Measurements from ENCODE around the gene DGKD. TPM values are rescaled to one million over a fixed set of nuclear protein-coding genes. Genes with fewer than 3 reads are reported as not detected.

Gene DGKD
- total and polyA plus RNA-seq, 2 donors (not counting 1 experiment from before 2014, with no cell fraction given) = 6.0 to 9.9 TPM

DNA sequence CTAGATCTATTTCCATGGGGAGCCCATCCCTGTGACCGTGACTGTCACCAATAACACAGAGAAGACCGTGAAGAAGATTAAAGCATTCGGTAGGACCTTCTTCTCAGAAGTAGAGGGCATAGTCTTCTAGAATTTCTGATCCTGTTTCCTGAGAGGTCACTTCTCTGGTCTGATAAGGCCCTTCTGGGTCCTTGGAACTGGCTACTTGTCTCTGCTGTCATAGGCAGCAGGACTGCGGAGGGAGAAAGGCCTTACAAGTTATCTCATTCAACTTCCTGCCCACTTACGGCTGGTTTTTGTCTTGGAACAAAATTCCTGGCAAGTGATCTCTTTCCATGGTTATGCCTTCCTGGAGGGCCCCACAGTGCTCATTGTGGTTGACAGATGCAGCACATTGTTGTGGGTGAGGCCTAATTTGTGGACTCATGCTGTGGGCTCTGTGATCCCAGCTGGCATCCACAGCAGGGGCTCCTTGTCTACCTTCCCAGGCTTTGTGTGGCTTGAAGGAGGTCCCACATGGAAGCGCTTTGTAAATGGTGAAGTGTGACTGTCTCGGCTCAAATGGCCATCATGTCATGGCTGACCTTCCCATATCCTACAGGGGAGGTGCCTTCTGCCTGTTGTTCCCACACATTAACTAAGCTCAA is 24.7 kb upstream of the DGKD start:
- no peak overlapping the region for H3K4me2 ChIP-seq (ENCODE audit: extremely low read depth, insufficient read depth, low read length)
- no peaks in the 10 kb centered on the region for H3K79me2 ChIP-seq (ENCODE audit: control insufficient read depth, insufficient read depth, low read length)
- peak in 1 of 2 donors; percentile 60 for DNase-seq (ENCODE audit: low read depth in 2 of 2)
- H3K9ac ChIP-seq (ENCODE audit: insufficient read depth, low read length) = no peak overlapping the region
- no peak overlapping the region for H3K4me3 ChIP-seq (replicated peaks in 1 of 4; ENCODE audit: control extremely low read depth in 1 of 4, insufficient read depth in 1 of 4, low read depth in 3 of 4, low read length in 4 of 4)
- H4K20me1 ChIP-seq (ENCODE audit: control insufficient read depth, extremely low read depth, insufficient read depth, low read length) = no peaks in the 10 kb centered on the region
- H3K4me1 ChIP-seq (ENCODE audit: control insufficient read depth, extremely low read depth, insufficient read depth, low read length) = no peaks in the 10 kb centered on the region
- H3K27ac ChIP-seq (ENCODE audit: insufficient read depth, low read length) = no peak overlapping the region
- H3K9me3 ChIP-seq (ENCODE audit: control insufficient read depth, insufficient read depth, low read depth, low read length) = no peaks in the 10 kb centered on the region
- H3K36me3 ChIP-seq (ENCODE audit: control insufficient read depth, insufficient read depth, low read length) = no peaks in the 10 kb centered on the region
- TF ChIP-seq, protein P1, sequence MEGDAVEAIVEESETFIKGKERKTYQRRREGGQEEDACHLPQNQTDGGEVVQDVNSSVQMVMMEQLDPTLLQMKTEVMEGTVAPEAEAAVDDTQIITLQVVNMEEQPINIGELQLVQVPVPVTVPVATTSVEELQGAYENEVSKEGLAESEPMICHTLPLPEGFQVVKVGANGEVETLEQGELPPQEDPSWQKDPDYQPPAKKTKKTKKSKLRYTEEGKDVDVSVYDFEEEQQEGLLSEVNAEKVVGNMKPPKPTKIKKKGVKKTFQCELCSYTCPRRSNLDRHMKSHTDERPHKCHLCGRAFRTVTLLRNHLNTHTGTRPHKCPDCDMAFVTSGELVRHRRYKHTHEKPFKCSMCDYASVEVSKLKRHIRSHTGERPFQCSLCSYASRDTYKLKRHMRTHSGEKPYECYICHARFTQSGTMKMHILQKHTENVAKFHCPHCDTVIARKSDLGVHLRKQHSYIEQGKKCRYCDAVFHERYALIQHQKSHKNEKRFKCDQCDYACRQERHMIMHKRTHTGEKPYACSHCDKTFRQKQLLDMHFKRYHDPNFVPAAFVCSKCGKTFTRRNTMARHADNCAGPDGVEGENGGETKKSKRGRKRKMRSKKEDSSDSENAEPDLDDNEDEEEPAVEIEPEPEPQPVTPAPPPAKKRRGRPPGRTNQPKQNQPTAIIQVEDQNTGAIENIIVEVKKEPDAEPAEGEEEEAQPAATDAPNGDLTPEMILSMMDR (conservative IDR thresholded peaks at IDR 0.05 in 1 of 2, IDR thresholded peaks at IDR 0.05 in 1 of 2; ENCODE audit: low read depth in 1 of 2, low read length in 2 of 2) = no peak
- TF ChIP-seq EZH2 (IDR thresholded peaks at IDR 0.05; ENCODE audit: low read length, missing control alignments) = no peak
- H2AFZ ChIP-seq (ENCODE audit: low read length) = no peak overlapping the region
- H3K27me3 ChIP-seq (ENCODE audit: control insufficient read depth, insufficient read depth, low read length) = no peaks in the 10 kb centered on the region

DNA sequence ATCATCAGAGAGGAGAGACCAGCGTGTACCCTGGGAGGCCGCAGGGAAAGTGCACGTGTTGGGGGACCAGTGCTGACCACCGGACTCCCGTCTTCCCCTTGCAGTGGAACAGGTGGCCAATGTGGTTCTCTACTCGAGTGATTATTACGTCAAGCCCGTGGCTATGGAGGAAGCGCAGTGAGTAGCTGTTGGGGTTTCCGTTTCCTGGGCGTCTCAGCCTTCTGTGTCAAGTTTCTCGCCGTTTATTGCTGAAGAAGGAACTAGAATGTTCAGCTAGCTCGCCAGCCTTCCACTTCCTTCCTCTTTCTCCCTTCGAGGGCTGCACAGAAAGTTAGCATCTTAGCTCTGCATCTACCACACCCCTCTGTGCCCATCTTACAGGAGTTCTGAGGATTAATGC is 22.8 kb upstream of the DGKD start:
- Histone ChIP-seq H3K36me3 (ENCODE audit: control insufficient read depth, insufficient read depth, low read length) (no peaks in the 10 kb centered on the region), H3K4me3 (replicated peaks in 1 of 4; ENCODE audit: control extremely low read depth in 1 of 4, insufficient read depth in 1 of 4, low read depth in 3 of 4, low read length in 4 of 4) (no peak overlapping the region), H3K79me2 (ENCODE audit: control insufficient read depth, insufficient read depth, low read length) (no peaks in the 10 kb centered on the region), H3K27ac (ENCODE audit: insufficient read depth, low read length) (no peak overlapping the region), H4K20me1 (ENCODE audit: control insufficient read depth, extremely low read depth, insufficient read depth, low read length) (no peaks in the 10 kb centered on the region), H3K4me2 (ENCODE audit: extremely low read depth, insufficient read depth, low read length) (no peak overlapping the region), H3K27me3 (ENCODE audit: control insufficient read depth, insufficient read depth, low read length) (no peaks in the 10 kb centered on the region), H2AFZ (ENCODE audit: low read length) (no peak overlapping the region), H3K9me3 (ENCODE audit: control insufficient read depth, insufficient read depth, low read depth, low read length) (no peaks in the 10 kb centered on the region), H3K4me1 (ENCODE audit: control insufficient read depth, extremely low read depth, insufficient read depth, low read length) (no peaks in the 10 kb centered on the region), H3K9ac (ENCODE audit: insufficient read depth, low read length) (no peak overlapping the region)
- no peak for TF ChIP-seq EZH2 (IDR thresholded peaks at IDR 0.05; ENCODE audit: low read length, missing control alignments)
- TF ChIP-seq, protein P1 (conservative IDR thresholded peaks at IDR 0.05 in 1 of 2, IDR thresholded peaks at IDR 0.05 in 1 of 2; ENCODE audit: low read depth in 1 of 2, low read length in 2 of 2) = no peak
- no peak for DNase-seq (ENCODE audit: low read depth in 2 of 2)

DNA sequence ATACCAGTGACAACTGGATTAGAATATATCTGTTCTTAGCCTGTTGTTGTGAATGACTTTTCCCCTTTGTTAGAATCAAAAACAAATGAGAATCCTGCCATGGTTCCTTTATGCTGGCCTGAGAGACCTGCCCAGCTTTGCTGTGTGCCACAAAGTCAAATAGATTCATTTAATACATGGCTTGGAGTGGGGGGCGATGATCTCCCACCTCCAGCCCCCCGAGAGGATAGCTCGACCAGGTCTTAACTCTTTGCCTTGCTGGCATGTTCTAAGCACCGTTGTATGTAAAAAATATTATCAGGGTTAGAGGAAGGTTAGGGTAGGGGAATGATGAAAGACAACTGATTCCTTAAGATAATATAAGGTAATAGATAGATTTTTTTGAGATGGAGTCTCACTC is 22.2 kb upstream of the DGKD start:
- Histone ChIP-seq H3K9ac (ENCODE audit: insufficient read depth, low read length) (no peak overlapping the region), H3K36me3 (ENCODE audit: control insufficient read depth, insufficient read depth, low read length) (no peaks in the 10 kb centered on the region), H4K20me1 (ENCODE audit: control insufficient read depth, extremely low read depth, insufficient read depth, low read length) (no peaks in the 10 kb centered on the region), H3K4me2 (ENCODE audit: extremely low read depth, insufficient read depth, low read length) (no peak overlapping the region), H3K27me3 (ENCODE audit: control insufficient read depth, insufficient read depth, low read length) (no peaks in the 10 kb centered on the region), H2AFZ (ENCODE audit: low read length) (no peak overlapping the region), H3K79me2 (ENCODE audit: control insufficient read depth, insufficient read depth, low read length) (no peaks in the 10 kb centered on the region), H3K4me1 (ENCODE audit: control insufficient read depth, extremely low read depth, insufficient read depth, low read length) (no peaks in the 10 kb centered on the region), H3K9me3 (ENCODE audit: control insufficient read depth, insufficient read depth, low read depth, low read length) (no peaks in the 10 kb centered on the region), H3K27ac (ENCODE audit: insufficient read depth, low read length) (no peak overlapping the region), H3K4me3 (replicated peaks in 1 of 4; ENCODE audit: control extremely low read depth in 1 of 4, insufficient read depth in 1 of 4, low read depth in 3 of 4, low read length in 4 of 4) (no peak overlapping the region)
- TF ChIP-seq, protein P1 (conservative IDR thresholded peaks at IDR 0.05 in 1 of 2, IDR thresholded peaks at IDR 0.05 in 1 of 2; ENCODE audit: low read depth in 1 of 2, low read length in 2 of 2) = no peak
- no peak for TF ChIP-seq EZH2 (IDR thresholded peaks at IDR 0.05; ENCODE audit: low read length, missing control alignments)
- DNase-seq (ENCODE audit: low read depth in 2 of 2) = no peak

Measured in fibroblast of lung (primary cell).